NCI-H2196 (cell line): ENCODE results near the gene KCNIP2.

Experiments
- DNase-seq: peaks from one replicate; lab custom pipeline; 2025; ENCODE audit not compliant: unreplicated experiment; lab: John Stamatoyannopoulos, UW

Gene KCNIP2

DNA sequence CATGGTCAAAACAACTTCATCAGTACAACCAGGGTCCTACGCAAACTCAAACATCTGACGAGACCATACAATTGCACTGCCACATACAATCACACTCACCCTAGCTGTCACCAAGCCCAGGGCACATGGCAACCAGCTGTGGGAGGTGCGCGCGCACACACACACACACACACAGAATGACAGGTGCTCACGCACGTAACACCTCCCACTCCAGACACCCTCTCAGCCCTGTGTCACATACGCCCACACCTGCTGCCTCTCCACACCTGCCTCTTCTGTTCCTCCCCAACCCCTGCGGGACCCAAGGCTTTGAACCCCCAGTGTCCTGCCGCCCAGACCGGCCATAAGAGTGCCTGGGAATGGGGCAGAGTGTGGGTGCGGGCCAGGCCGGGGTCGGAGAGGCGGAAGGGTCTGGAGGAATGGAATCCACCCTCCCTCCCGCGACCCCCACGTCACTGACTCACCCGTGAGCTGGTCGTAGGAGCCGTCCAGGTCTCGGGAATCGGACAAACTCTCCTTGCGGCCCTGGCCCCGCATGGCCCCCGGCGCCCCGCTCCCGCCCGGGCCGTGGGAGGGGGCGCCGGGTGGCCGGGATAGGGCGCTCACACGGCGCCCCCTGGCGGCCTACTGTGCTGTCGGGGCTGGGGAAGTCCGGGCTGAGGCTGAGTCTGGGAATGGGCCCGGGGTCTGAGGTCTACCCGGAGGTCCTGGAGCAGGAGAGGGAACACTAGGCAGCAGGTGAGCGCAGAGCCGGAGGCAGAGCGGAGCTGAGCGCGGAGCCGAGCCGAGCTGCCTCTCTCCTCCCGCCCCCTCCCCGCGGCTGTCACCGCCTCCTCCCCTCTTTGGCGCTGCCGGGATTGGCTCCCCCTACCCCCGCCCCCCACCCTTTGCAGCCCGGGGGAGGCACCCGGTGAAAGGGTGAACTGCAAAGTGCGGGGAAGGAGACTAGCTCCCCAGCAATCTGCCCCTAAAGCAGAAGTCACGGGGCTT, at the start of gene KCNIP2:
Gene KCNIP2 (minus strand): TSS at position 769 of the 990 bp plus-strand sequence. CDS start 232 bp downstream, at position 537.
- DNase-seq = peak; percentile 50

DNA sequence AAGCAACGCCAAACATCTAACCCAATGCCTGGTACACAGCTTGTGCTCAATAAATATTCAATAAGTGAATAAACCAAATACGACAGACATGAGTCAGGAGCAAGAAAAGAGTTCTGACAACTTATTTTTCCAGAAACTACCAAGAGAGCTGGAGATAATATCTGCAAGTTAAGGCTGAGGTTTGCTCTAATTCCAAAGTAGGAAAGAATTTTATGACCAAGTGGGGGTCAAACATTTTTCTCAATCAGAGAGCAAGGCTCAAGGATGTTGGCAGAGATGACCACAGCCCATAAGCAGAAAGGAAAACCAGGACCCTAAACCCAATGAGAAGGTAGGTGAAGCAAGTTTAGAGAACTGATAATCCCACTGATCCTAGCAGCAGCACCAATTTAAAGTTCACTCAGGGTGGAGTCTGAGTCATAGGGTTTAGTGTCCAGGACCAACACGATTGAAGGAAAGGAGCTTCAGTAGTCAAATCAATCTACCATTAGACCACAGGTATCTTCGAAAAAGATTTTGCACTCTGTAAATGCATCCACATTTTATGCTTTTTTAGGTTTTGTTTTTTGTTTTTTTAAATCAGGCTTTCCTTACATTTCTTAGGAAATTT, 49.3 kb upstream of the KCNIP2 start:
- no peak for DNase-seq

DNA sequence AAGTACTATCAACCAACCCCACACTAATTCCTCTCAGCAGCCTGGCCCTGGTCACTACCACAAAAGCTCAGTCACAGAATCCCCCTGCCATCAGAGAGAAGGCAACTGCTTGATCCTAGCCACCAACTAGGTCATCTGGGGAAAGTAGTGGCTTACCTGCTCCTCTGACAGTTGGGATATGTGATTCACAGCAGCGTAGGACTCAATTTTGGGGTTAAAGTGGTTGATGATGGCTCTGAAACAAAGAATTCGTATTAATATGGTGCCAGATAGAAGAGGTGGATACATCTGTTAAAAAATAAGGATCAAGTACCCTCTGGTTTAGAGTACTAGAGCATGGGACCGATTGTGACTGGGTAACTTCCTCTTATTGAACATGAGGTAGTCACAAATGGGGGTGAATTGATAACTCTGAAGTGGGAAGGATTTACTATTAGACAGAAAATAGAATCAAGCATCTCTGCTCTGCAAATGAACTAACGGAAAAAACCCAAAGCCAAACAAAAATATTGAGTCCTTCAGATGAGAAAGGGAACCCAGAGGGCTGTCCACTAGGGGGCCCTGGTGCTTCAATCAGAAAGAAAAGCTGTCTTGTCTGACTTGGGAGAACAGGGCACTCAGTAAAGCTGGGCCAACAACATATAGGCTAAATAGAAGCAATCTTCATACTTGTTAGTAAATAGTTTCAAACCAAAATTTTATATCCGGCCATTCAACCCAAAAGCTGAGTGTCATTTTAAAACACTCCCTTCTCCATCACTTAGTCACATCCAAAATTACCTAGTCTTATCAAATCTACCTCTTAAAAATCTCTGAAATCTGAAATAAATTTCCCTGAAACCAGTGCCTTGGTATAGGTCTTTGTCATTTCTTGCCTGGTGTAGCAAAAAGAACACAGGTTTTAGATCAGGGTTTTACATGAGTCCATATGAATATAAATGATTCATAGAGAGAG, 45.9 kb upstream of the KCNIP2 start:
- peak; percentile 49 for DNase-seq

- DNase-seq = no peak
Measured at GRCh38 chr10:101888251-101888949, 44.8 kb upstream of the KCNIP2 start.

- DNase-seq = no peak
Measured at GRCh38 chr10:101887775-101888174, 44.2 kb upstream of the KCNIP2 start.

DNA sequence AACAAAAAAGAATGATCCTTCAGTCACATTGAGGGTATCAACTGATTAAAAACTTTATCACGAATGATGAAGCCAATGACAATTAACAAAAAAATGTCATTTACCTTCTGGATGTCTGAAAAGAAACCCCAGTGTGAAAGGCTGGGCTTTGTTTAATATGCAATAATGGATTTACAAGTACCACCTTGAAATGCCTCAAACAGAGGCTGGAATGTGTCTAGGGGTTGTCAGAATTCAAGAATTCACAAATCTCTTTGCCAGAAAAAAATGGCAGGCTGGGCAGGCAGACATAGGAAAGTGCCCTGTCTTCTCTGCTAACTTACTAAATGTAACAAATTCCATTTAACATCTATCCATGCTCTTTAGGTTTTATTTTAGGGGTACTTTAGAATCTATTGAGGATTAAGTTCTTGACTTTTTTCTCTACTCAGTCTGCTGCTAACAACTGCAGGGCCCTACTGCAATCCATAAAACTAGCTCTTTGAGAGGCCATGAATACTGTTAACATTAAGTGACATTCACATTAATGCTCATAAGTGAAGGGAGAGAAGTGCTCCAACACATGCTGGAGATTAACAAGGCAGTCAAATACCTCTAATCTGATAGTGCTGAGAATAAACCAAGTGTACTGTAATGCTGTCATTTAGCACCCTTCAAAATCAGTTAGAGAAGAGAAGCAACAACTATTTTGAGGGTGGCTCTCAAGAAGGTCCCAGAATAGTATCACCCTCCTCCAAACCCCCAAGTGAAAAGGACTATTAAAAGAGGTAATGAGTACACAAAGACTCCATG, 43.1 kb upstream of the KCNIP2 start:
- DNase-seq = no peak

GRCh38 chr10:101881036-101881774, 37.6 kb upstream of the KCNIP2 start:
- DNase-seq = no peak

DNA sequence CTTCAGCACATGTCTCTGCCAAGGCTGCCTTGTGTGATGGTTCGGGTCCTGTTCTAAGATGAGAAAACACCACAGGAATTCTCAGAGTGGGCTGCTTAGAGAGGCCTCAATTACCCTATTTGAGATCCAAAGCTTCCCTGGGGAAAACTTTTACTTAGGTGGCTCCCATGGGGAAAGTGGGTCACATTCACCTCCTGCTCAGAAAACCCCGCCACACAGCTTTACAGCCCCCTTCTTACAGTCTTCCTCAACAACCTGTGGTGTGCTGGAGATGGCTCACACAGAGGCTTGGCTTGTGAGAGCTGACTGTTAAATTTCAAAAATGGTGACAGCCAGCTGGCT, 36.6 kb upstream of the KCNIP2 start:
- DNase-seq = no peak

DNA sequence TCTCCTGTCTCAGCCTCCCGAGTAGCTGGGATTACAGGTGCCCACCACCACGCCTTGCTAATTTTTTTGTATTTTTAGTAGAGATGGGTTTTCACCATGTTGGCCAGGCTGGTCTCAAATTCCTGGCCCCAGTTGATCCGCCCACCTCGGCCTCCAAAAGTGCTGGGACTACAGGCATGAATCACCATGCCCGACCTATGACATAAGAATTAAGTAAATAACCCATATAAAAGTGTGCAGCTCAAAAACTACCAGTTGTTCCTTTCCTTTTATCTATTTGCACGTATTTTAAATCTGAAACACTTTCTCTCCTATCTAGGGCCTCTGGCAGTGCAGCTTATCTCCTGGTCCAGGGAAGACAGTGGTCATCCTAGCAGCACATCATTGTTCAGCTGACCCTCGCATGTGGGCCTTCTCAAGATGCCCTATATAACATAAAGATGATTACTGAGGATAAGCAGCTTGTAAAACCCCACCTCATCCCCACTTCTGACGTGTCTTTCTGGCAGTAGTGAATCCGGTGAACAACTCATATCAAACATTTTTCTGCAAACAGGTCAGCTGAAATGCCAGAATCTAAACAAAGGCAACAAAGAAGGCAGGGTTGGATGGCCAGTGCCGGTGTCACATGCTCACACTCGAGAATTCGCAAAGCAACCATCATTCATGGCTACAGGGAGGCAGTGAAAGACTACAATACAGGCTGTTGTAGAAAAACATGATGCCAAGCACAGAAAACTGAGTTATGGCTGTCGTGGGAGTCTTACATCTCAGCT, 36.0 kb upstream of the KCNIP2 start:
- DNase-seq = no peak

DNA sequence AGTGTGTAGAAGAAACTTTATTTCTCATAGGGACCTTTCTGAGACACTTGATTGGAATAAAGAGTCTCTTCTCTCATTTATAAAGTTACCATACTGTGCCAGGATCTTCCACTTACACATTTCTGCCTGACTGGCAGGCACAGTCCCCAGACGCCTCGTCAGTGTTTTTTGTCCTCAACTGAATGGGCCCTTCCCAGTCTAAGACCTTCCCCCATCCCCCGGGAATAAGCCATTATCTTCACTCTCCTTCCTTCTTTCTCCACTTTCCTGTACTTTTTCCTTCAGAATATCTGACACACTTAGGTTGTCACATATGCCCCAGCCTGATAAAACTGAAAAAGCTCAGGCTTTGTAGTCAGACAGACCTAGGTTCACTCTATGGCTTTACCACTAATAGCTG, 35.3 kb upstream of the KCNIP2 start:
- no peak for DNase-seq

GRCh38 chr10:101875068-101875688, 31.6 kb upstream of the KCNIP2 start:
- no peak for DNase-seq

- no peak for DNase-seq
Measured at GRCh38 chr10:101874252-101874651, 30.7 kb upstream of the KCNIP2 start.

- no peak for DNase-seq
Measured at GRCh38 chr10:101867931-101868330, 24.3 kb upstream of the KCNIP2 start.

GRCh38 chr10:101859530-101859929, 15.9 kb upstream of the KCNIP2 start:
- no peak for DNase-seq

DNA sequence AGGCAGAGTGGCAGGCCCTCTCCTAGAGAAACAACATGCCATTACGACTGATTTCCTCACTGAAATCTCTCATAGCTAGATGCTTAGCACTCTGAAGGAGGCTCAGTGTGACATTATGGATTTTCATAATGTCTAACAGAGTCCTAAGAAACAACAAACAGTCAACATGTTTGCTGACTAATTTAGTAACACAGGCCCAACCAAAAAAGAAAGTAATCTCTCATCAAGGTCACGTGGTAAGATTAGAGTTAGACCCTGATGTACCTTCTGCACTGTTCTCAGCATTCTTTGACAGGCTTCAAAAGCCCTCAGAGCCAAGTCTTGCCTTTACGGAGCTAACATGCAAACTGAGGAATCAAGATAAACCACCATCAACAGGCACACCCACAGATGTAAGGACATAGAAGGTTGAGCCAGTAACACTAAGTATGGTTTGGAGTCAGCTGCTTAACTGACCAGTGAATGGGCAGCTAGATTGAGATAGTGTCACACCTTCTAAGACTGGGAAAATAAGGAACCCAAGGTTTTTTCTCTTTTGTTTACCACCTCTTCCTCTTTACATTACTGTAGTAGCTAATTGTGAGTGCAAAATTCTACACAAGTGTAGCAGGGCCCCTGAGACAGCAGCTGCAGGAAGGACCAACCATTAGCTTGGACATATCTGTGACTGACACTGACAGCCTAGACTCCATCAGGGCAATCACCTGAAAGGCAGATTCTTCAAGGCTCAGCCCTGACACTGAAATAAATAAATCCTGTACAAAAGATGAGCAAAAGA, 15.3 kb upstream of the KCNIP2 start:
- DNase-seq = no peak

- no peak for DNase-seq
Measured at GRCh38 chr10:101857802-101858476, 14.3 kb upstream of the KCNIP2 start.

DNA sequence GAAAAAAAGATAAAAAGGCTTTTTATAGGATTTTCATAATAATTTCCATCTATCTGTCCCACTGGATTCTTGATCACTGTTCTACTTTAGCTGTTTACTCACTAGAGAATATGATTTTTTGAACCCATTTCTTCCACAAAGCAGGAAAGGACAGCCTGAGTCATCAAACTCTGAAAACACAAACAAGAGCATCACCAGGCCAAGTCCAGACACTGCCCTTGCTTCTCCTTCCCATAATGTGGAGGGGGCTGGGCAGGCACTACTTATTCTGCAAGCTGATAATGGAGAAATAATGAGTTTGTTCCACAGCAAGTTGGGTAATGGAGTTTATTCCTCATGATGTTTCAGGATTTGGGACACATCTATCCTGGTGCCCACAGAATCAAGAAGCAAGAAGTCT, 13.0 kb upstream of the KCNIP2 start:
- no peak for DNase-seq
